Fibroblast of the aortic adventitia (primary cell): ENCODE data around the gene GPR35. TPM values are rescaled to one million over a fixed set of nuclear protein-coding genes. Genes with fewer than 3 reads are reported as not detected.

ENCODE experiments used
- DNase-seq: peaks from one replicate; pipeline ENCODE4 v3.0.0-alpha.2; 2010; ENCODE audit warnings: low read depth
- H3K4me3 ChIP-seq: 2 replicates; pipeline ENCODE4 v1.5.1; 2011; ENCODE audit warnings: low read depth, mild to moderate bottlenecking, control low read depth, low read length, moderate library complexity
- total RNA-seq: library from RNA; depleted of rRNA; stranded (reverse); fragments of >200 nt; gene quantifications from 2 replicates; pipeline ENCODE4 v1.2.3, GENCODE V29; 2012; ENCODE audit warnings: low replicate concordance
- TF ChIP-seq, protein P1 (sequence below): IDR thresholded peaks from 2 replicates; pipeline ENCODE4 v1.5.1; 2011; ENCODE audit warnings: mild to moderate bottlenecking, low read length, control low read depth, inconsistent platforms; ENCODE audit not compliant: insufficient read depth

Gene GPR35
- total RNA-seq, 1 donor = 0.09 TPM

GRCh38 chr2:240579071-240579762 is 46.1 kb upstream of the GPR35 start:
- TF ChIP-seq, protein P1, sequence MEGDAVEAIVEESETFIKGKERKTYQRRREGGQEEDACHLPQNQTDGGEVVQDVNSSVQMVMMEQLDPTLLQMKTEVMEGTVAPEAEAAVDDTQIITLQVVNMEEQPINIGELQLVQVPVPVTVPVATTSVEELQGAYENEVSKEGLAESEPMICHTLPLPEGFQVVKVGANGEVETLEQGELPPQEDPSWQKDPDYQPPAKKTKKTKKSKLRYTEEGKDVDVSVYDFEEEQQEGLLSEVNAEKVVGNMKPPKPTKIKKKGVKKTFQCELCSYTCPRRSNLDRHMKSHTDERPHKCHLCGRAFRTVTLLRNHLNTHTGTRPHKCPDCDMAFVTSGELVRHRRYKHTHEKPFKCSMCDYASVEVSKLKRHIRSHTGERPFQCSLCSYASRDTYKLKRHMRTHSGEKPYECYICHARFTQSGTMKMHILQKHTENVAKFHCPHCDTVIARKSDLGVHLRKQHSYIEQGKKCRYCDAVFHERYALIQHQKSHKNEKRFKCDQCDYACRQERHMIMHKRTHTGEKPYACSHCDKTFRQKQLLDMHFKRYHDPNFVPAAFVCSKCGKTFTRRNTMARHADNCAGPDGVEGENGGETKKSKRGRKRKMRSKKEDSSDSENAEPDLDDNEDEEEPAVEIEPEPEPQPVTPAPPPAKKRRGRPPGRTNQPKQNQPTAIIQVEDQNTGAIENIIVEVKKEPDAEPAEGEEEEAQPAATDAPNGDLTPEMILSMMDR = no peak
- H3K4me3 ChIP-seq = no peak overlapping the region
- no peak for DNase-seq

GRCh38 chr2:240579771-240580614 is 45.3 kb upstream of the GPR35 start:
- TF ChIP-seq, protein P1 = no peak
- peak; percentile 93 for DNase-seq
- H3K4me3 ChIP-seq = peak overlapping the region; percentile 17

- TF ChIP-seq, protein P1 = no peak
- DNase-seq = no peak
- H3K4me3 ChIP-seq = no peak overlapping the region
Measured at GRCh38 chr2:240581811-240582210, 43.5 kb upstream of the GPR35 start.

GRCh38 chr2:240582781-240583180 is 42.5 kb upstream of the GPR35 start:
- no peak for DNase-seq
- TF ChIP-seq, protein P1 = no peak
- no peak overlapping the region for H3K4me3 ChIP-seq

DNA sequence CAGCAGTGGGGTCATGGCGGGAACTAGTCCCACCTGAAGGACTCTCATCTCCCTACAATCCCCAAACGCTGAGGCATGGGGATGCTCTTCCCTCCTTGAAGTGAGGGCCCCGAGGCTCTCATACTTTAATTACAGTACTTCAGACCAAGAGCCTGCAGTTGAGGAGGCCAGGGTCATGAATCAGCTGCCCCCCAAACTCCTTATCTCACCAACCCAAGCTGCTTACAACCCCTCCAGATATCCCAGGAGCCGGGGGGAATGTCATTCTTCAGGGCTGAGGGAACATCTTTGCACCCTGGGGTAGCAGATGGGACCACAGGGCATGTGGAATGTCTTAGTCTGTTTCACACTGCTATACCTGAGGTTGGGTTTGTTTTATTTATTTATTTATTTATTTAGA is 41.5 kb upstream of the GPR35 start:
- TF ChIP-seq, protein P1 = no peak
- DNase-seq = no peak
- no peak overlapping the region for H3K4me3 ChIP-seq

DNA sequence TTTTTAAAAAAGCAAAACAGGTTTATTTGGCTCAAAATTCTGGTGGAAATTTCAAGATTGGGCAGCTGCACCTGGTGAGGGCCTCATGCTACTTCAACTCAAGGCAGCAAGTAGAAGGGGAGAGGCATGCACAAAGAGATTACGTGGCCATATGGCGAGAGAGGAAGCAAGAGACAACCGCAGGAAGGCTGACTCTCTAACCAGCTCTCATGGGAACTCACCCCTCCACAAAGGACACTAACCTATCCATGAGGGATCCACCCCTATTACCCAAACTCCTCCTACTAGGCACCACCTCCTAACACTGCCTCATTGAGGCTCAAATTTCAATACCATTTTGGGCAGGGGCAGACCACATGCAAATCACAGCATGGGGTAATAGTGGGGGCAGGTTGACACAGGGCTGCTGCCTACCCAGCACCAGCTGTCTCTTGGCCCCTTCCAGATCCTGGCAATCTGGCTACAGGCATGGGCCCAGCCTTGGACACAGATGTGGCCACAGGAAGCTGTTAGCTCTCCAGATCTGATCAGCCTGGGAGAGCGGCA is 40.7 kb upstream of the GPR35 start:
- H3K4me3 ChIP-seq = peak overlapping the region; percentile 99
- no peak for DNase-seq
- TF ChIP-seq, protein P1 = no peak
